Activated naive CD4-positive, alpha-beta T cell treated with anti-CD3 and anti-CD28 coated beads, Interleukin-2, amount 50 U/mL, for 24 hours (primary cell): Measurements from ENCODE around the gene METTL13.

Experiments used
- H3K27ac Mint-ChIP-seq: one replicate; pipeline ENCODE4 v1.8.0; 2021; ENCODE audit warnings: mild to moderate bottlenecking, mixed read lengths
- H3K27me3 Mint-ChIP-seq: one replicate; pipeline ENCODE4 v1.8.0; 2021; ENCODE audit warnings: mixed read lengths
- H3K36me3 Mint-ChIP-seq: one replicate; pipeline ENCODE4 v1.8.0; 2021; ENCODE audit warnings: mixed read lengths
- H3K4me1 Mint-ChIP-seq: one replicate; pipeline ENCODE4 v1.8.0; 2021; ENCODE audit warnings: mixed read lengths
- H3K4me3 Mint-ChIP-seq: one replicate; pipeline ENCODE4 v1.8.0; 2021; ENCODE audit warnings: mild to moderate bottlenecking, mixed read lengths
- H3K9me3 Mint-ChIP-seq: one replicate; pipeline ENCODE4 v1.8.0; 2021; ENCODE audit warnings: mixed read lengths

The METTL13 gene

GRCh38 chr1:171844381-171844780 lies 62.9 kb downstream of the METTL13 start:
- Mint-ChIP-seq H3K9me3 (no peaks in the 10 kb centered on the region), H3K27ac (no peak overlapping the region), H3K4me3 (no peak overlapping the region), H3K36me3 (no peaks in the 10 kb centered on the region), H3K27me3 (peaks cover 11% of the 10 kb centered on the region), H3K4me1 (peaks cover 23% of the 10 kb centered on the region)

- Mint-ChIP-seq H3K4me3 (no peak overlapping the region), H3K27me3 (peaks cover 11% of the 10 kb centered on the region), H3K36me3 (no peaks in the 10 kb centered on the region), H3K27ac (no peak overlapping the region), H3K4me1 (peaks cover 12% of the 10 kb centered on the region), H3K9me3 (no peaks in the 10 kb centered on the region)
These were observed 64.5 kb downstream of the METTL13 start for GRCh38 chr1:171845998-171846397.
